A549 (cell line): ENCODE measurements around the gene NIT1. TPM values are rescaled to one million over a fixed set of nuclear protein-coding genes. Genes with fewer than 3 reads are reported as not detected.

Experiments used
- ATAC-seq, 2 experiments: fragments of 200-7000 bp in 1 of 2; fragments of >200 bp in 1 of 2; cut with Nextera tagmentation in 1 of 2; cut with Tn5 transposase in 1 of 2; 3 replicates each; pipeline versions ENCODE4 v1.8.0 to v1.9.1; 2018 to 2020; ENCODE audit warnings: mild to moderate bottlenecking in 1 of 2, moderate library complexity in 1 of 2
- CTCF ChIA-PET: fragments of 300-600 bp; sonication (Branson Sonifier 250); formaldehyde crosslinking; extraction: SDS; loops from one replicate; lab custom pipeline; 2021; ENCODE audit warnings: antibody characterized with exemption, inconsistent platforms; lab: Yijun Ruan, JAX
- POLR2A ChIA-PET: fragments of 350-600 bp; formaldehyde crosslinking; extraction: SDS; loops from one replicate; lab custom pipeline; 2021; ENCODE audit warnings: antibody characterized with exemption, inconsistent platforms; lab: Yijun Ruan, JAX
- DNase-seq, 2 experiments: peaks; one replicate each; pipeline versions ENCODE4 v3.0.0 to v3.0.0-alpha.2; 2011 to 2016; ENCODE audit warnings: low read depth in 1 of 2, low spot score in 1 of 2
- FAIRE-seq: peaks from 2 replicates; lab custom pipeline; 2011; peaks lifted over from hg19 to GRCh38; lab: Jason Lieb, UNC
- H3K27ac ChIP-seq, 2 experiments: fragments of >200 bp; sonication (Bioruptor Twin); formaldehyde crosslinking; 3 replicates each; pipeline ENCODE4 v1.5.1; 2016 to 2017
- H3K4me1 ChIP-seq: fragments of >200 bp; sonication (Bioruptor Twin); formaldehyde crosslinking; 3 replicates; pipeline ENCODE4 v1.6.1; 2016
- H3K4me2 ChIP-seq: fragments of >200 bp; sonication (Bioruptor Twin); formaldehyde crosslinking; 3 replicates; pipeline ENCODE4 v1.6.1; 2016
- H3K4me3 ChIP-seq: fragments of >200 bp; sonication (Bioruptor Twin); formaldehyde crosslinking; 3 replicates; pipeline ENCODE4 v1.5.1; 2016
- H3K9me3 ChIP-seq: fragments of >200 bp; sonication (Bioruptor Twin); formaldehyde crosslinking; 3 replicates; pipeline ENCODE4 v1.6.1; 2016
- CHD2 ChIP-seq: fragments of 150-350 bp; IDR thresholded peaks from 2 replicates; pipeline ENCODE4 v1.6.1; 2014; ENCODE audit warnings: low read length; ENCODE audit not compliant: partially characterized antibody
- FOSL2 ChIP-seq, 2 experiments: fragments of 450-650 bp in 1 of 2; fragments of >200 bp in 1 of 2; sonication (Bioruptor Twin) in 1 of 2; formaldehyde crosslinking; IDR thresholded peaks; 2 replicates each; pipeline versions ENCODE4 v1.5.0 to v1.6.1; 2016 to 2020; ENCODE audit warnings: mild to moderate bottlenecking in 1 of 2, moderate library complexity in 1 of 2
- GATA3 ChIP-seq: IDR thresholded peaks from 2 replicates; pipeline ENCODE4 v1.6.1; 2012; ENCODE audit warnings: borderline replicate concordance
- HDAC2 ChIP-seq: fragments of 200-600 bp; sonication (generic); IDR thresholded peaks from 2 replicates; pipeline ENCODE4 v1.6.1; 2016
- HES2 ChIP-seq: fragments of >200 bp; sonication (Bioruptor Twin); formaldehyde crosslinking; IDR thresholded peaks from 2 replicates; pipeline ENCODE4 v1.6.1; 2016
- HOXA7 ChIP-seq: fragments of 250-450 bp; sonication (Bioruptor Pico); IDR thresholded peaks from 2 replicates; pipeline ENCODE4 v1.5.0; 2020; ENCODE audit warnings: mild to moderate bottlenecking, moderate library complexity
- MAZ ChIP-seq: fragments of 150-350 bp; IDR thresholded peaks from 2 replicates; pipeline ENCODE4 v1.6.1; 2014; ENCODE audit warnings: antibody characterized with exemption, low read depth, low read length, borderline replicate concordance
- POLR2A ChIP-seq: IDR thresholded peaks from 2 replicates; pipeline ENCODE4 v1.6.1; 2012; ENCODE audit warnings: mild to moderate bottlenecking, low read length
- POLR2AphosphoS2 ChIP-seq: conservative IDR thresholded peaks from 2 replicates; pipeline ENCODE4 v1.6.1; 2012; ENCODE audit warnings: low read length, improper control_type of control experiment, inconsistent platforms
- RAD21 ChIP-seq, 2 experiments: fragments of >200 bp in 1 of 2; sonication (Bioruptor Twin) in 1 of 2; formaldehyde crosslinking in 1 of 2; IDR thresholded peaks in 1 of 2; conservative IDR thresholded peaks in 1 of 2; 2 replicates in 1 of 2; 3 replicates in 1 of 2; pipeline ENCODE4 v1.6.1; 2012 to 2018; ENCODE audit warnings: inconsistent platforms in 1 of 2
- REST ChIP-seq: fragments of 200-600 bp; sonication (generic); IDR thresholded peaks from 2 replicates; pipeline ENCODE4 v1.6.1; 2016; ENCODE audit warnings: antibody characterized with exemption, mild to moderate bottlenecking, moderate library complexity
- ZNF302 ChIP-seq: fragments of 250-450 bp; sonication (Bioruptor Pico); IDR thresholded peaks from 2 replicates; pipeline ENCODE4 v1.9.0; 2021; ENCODE audit warnings: inconsistent platforms, mild to moderate bottlenecking, moderate library complexity
- WGBS: methylation state at CpG from one replicate; pipeline ENCODE4 v1.1.6; 2017; ENCODE audit errors: missing lambda C conversion rate; 5-methylcytosine and 5-hydroxymethylcytosine counted together
- polyA plus RNA-seq, 4 experiments: library from polyadenylated mRNA; depleted of rRNA in 3 of 4; stranded (reverse); fragments of >200 nt; fragmentation: RNase III in 1 of 4; extraction: RNeasy Plus Mini Kit Qiagen cat#74134 plus additional on column Dnase treatment in 1 of 4; gene quantifications; 2 replicates in 3 of 4; 3 replicates in 1 of 4; pipeline ENCODE4 v1.2.3, GENCODE V29; 2011 to 2017
- TF ChIP-seq, protein P1 (sequence below): IDR thresholded peaks from 2 replicates; pipeline ENCODE4 v1.6.1; 2012

NIT1 gene
- polyA plus RNA-seq, 2 of the 4 experiments (the other 2 are of a cell fraction) = 29.9 to 44.5 TPM

DNA sequence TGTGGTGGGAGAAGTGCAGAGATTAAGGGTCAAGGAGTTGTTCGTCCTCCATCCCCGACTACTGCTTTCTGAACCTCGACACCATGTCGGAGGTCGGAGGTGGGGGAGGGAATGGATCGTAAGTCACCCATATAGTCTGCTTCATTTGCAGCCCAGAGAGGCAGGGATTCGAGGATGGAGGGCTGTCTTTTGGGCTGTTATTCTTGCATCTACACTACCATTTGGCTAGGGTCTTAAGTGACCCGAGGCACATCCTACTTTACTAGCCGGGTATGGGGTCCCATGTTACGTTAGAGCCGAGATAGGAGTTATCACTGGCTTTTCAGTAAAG is 42.0 kb downstream of the NIT1 start (continued):
- TF ChIP-seq REST (no peak), POLR2A (no peak), HES2 (no peak), GATA3 (no peak), CHD2 (no peak), RAD21 (conservative IDR thresholded peaks at IDR 0.05 in 1 of 2, IDR thresholded peaks at IDR 0.05 in 1 of 2) (no peak)

DNA sequence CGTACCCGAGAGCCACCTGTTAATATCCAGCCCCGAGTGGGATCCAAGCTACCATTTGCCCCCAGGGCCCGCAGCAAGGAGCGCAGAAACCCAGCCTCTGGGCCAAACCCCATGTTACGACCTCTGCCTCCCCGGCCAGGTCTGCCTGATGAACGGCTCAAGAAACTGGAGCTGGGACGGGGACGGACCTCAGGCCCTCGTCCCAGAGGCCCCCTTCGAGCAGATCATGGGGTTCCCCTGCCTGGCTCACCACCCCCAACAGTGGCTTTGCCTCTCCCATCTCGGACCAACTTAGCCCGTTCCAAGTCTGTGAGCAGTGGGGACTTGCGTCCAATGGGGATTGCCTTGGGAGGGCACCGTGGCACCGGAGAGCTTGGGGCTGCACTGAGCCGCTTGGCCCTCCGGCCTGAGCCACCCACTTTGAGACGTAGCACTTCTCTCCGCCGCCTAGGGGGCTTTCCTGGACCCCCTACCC is 42.8 kb downstream of the NIT1 start:
- Histone ChIP-seq H3K9me3 (no peaks in the 10 kb centered on the region), H3K4me3 (no peak overlapping the region), H3K27ac (no peak overlapping the region), H3K4me1 (peaks cover 18% of the 10 kb centered on the region), H3K4me2 (peak overlapping the region; percentile 87)
- WGBS = 97% methylated on average over 18 of the region's 22 CpGs
- FAIRE-seq = no peak
- CTCF ChIA-PET = interaction anchor here (0.9 kb wide), 1 partner anchor 9 kb away, joined by 3 read pairs; no protein-coding TSS in a partner anchor
- POLR2A ChIA-PET = no interaction called here
- no peak for DNase-seq
- ATAC-seq = no peak
- TF ChIP-seq HES2 = no peak
- no peak for TF ChIP-seq HDAC2

- POLR2A ChIA-PET = no interaction called here
- Histone ChIP-seq H3K4me3 (no peak overlapping the region), H3K27ac (no peak overlapping the region), H3K9me3 (no peaks in the 10 kb centered on the region), H3K4me2 (no peak overlapping the region), H3K4me1 (peaks cover 18% of the 10 kb centered on the region)
- no peak for FAIRE-seq
- TF ChIP-seq MAZ (no peak), HOXA7 (CRISPR knock-in tag) (no peak), RAD21 (conservative IDR thresholded peaks at IDR 0.05 in 1 of 2, IDR thresholded peaks at IDR 0.05 in 1 of 2) (no peak), FOSL2 (IDR thresholded peaks at IDR 0.05) (no peak), FOSL2 (CRISPR knock-in tag; IDR thresholded peaks at IDR 0.05) (no peak)
- TF ChIP-seq, protein P1, sequence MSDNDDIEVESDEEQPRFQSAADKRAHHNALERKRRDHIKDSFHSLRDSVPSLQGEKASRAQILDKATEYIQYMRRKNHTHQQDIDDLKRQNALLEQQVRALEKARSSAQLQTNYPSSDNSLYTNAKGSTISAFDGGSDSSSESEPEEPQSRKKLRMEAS = no peak
- TF ChIP-seq, all 56 proteins: peak for 0
- DNase-seq = no peak
- no peak for ATAC-seq
- WGBS = 84% methylated on average over 4 of the region's 5 CpGs
- CTCF ChIA-PET = interaction anchor here (0.7 to 0.9 kb wide), 2 partner anchors 16 to 20 kb away, joined by 3 read pairs; no protein-coding TSS in a partner anchor
Observed at GRCh38 chr1:161161652-161162051, 43.7 kb downstream of the NIT1 start.

- Histone ChIP-seq H3K4me1 (peaks cover 19% of the 10 kb centered on the region), H3K27ac (no peak overlapping the region), H3K4me3 (no peak overlapping the region), H3K4me2 (no peak overlapping the region), H3K9me3 (no peaks in the 10 kb centered on the region)
- no peak for FAIRE-seq
- no peak for ATAC-seq
- POLR2A ChIA-PET = no interaction called here
- no peak for TF ChIP-seq POLR2AphosphoS2
- no peak for TF ChIP-seq FOSL2 (IDR thresholded peaks at IDR 0.05)
- TF ChIP-seq FOSL2 (CRISPR knock-in tag; IDR thresholded peaks at IDR 0.05) = no peak
- no peak for TF ChIP-seq ZNF302 (CRISPR knock-in tag)
- CTCF ChIA-PET = interaction anchor here (0.7 to 0.9 kb wide), 2 partner anchors 16 to 21 kb away, joined by 3 read pairs; no protein-coding TSS in a partner anchor
- 78% methylated on average over 7 of the region's 7 CpGs for WGBS
- DNase-seq = no peak
Observed at GRCh38 chr1:161162052-161162451, 44.1 kb downstream of the NIT1 start.
